ENCODE results near the gene CELF2. TPM values are rescaled to one million over a fixed set of nuclear protein-coding genes. Genes with fewer than 3 reads are reported as not detected.

The CELF2 gene
- total RNA-seq, 1 experiment from 2014 or later: 0.27 TPM

- TF ChIP-seq, protein P1, sequence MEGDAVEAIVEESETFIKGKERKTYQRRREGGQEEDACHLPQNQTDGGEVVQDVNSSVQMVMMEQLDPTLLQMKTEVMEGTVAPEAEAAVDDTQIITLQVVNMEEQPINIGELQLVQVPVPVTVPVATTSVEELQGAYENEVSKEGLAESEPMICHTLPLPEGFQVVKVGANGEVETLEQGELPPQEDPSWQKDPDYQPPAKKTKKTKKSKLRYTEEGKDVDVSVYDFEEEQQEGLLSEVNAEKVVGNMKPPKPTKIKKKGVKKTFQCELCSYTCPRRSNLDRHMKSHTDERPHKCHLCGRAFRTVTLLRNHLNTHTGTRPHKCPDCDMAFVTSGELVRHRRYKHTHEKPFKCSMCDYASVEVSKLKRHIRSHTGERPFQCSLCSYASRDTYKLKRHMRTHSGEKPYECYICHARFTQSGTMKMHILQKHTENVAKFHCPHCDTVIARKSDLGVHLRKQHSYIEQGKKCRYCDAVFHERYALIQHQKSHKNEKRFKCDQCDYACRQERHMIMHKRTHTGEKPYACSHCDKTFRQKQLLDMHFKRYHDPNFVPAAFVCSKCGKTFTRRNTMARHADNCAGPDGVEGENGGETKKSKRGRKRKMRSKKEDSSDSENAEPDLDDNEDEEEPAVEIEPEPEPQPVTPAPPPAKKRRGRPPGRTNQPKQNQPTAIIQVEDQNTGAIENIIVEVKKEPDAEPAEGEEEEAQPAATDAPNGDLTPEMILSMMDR (IDR thresholded peaks at IDR 0.05; ENCODE audit: insufficient read depth in 1 of 2, low read depth in 1 of 2, low read length in 1 of 2, severe bottlenecking in 1 of 2, unreplicated experiment in 1 of 2): no peak
- no peak overlapping the region for H3K4me3 ChIP-seq (ENCODE audit: low read depth, low read length)
- no peaks in the 10 kb centered on the region for H3K36me3 ChIP-seq (ENCODE audit: control insufficient read depth, insufficient read depth, low read length)
- no peaks in the 10 kb centered on the region for H3K4me1 ChIP-seq
- ChIA-PET CTCF (interaction anchor here (1.4 kb wide), 1 partner anchor 30 kb away, joined by 4 read pairs; no protein-coding TSS in a partner anchor), POLR2A (no interaction called here)
- no peaks in the 10 kb centered on the region for H3K27me3 ChIP-seq (replicated peaks; ENCODE audit: control insufficient read depth, insufficient read depth, low read length)
- Mint-ChIP-seq H3K9me3 (ENCODE audit: unreplicated experiment) (no peaks in the 10 kb centered on the region), H3K27me3 (ENCODE audit: insufficient read depth, unreplicated experiment) (peaks cover 7% of the 10 kb centered on the region), H3K4me3 (ENCODE audit: unreplicated experiment) (no peak overlapping the region), H3K36me3 (ENCODE audit: insufficient read depth, unreplicated experiment) (no peaks in the 10 kb centered on the region), H3K4me1 (ENCODE audit: low read depth, unreplicated experiment) (no peaks in the 10 kb centered on the region), H3K27ac (ENCODE audit: unreplicated experiment) (no peak overlapping the region)
- DNase-seq: no peak
- no TSS peak for BruUV-seq (replicated peaks)
- H3K9me3 ChIP-seq: 0 out of 2 replicates have a peak, but pooled peaks cover 3% of the 10 kb centered on the region
- intact Hi-C loops (cut with micrococcal nuclease; ENCODE audit: unreplicated experiment): no loop called here
Observed at GRCh38 chr10:11300563-11300962, 282.9 kb downstream of the CELF2 start.

- H3K27ac Mint-ChIP-seq (ENCODE audit: unreplicated experiment): no peak overlapping the region
- H3K4me3 Mint-ChIP-seq (ENCODE audit: unreplicated experiment): no peak overlapping the region
- ChIA-PET POLR2A (no interaction called here), CTCF (no interaction called here)
- peaks cover 7% of the 10 kb centered on the region for H3K27me3 Mint-ChIP-seq (ENCODE audit: insufficient read depth, unreplicated experiment)
- Histone ChIP-seq H3K4me1 (no peaks in the 10 kb centered on the region), H3K4me3 (ENCODE audit: low read depth, low read length) (no peak overlapping the region), H3K9me3 (0 out of 2 replicates have a peak, but pooled peaks cover 3% of the 10 kb centered on the region), H3K36me3 (ENCODE audit: control insufficient read depth, insufficient read depth, low read length) (no peaks in the 10 kb centered on the region), H3K27me3 (replicated peaks; ENCODE audit: control insufficient read depth, insufficient read depth, low read length) (no peaks in the 10 kb centered on the region)
- BruUV-seq (replicated peaks): no TSS peak
- TF ChIP-seq, protein P1 (IDR thresholded peaks at IDR 0.05; ENCODE audit: insufficient read depth in 1 of 2, low read depth in 1 of 2, low read length in 1 of 2, severe bottlenecking in 1 of 2, unreplicated experiment in 1 of 2): no peak
- no peaks in the 10 kb centered on the region for H3K4me1 Mint-ChIP-seq (ENCODE audit: low read depth, unreplicated experiment)
- intact Hi-C loops (cut with micrococcal nuclease; ENCODE audit: unreplicated experiment): no loop called here
- DNase-seq: no peak
- H3K36me3 Mint-ChIP-seq (ENCODE audit: insufficient read depth, unreplicated experiment): no peaks in the 10 kb centered on the region
- H3K9me3 Mint-ChIP-seq (ENCODE audit: unreplicated experiment): no peaks in the 10 kb centered on the region
Observed at GRCh38 chr10:11301571-11302111, 284.0 kb downstream of the CELF2 start.

GRCh38 chr10:11302181-11302580 lies 284.5 kb downstream of the CELF2 start:
- H3K4me1 Mint-ChIP-seq (ENCODE audit: low read depth, unreplicated experiment): no peaks in the 10 kb centered on the region
- intact Hi-C loops (cut with micrococcal nuclease; ENCODE audit: unreplicated experiment): no loop called here
- CTCF ChIA-PET: no interaction called here
- TF ChIP-seq, protein P1 (IDR thresholded peaks at IDR 0.05; ENCODE audit: insufficient read depth in 1 of 2, low read depth in 1 of 2, low read length in 1 of 2, severe bottlenecking in 1 of 2, unreplicated experiment in 1 of 2): no peak
- peaks cover 3% of the 10 kb centered on the region for H3K27me3 Mint-ChIP-seq (ENCODE audit: insufficient read depth, unreplicated experiment)
- H3K4me3 Mint-ChIP-seq (ENCODE audit: unreplicated experiment): no peak overlapping the region
- Histone ChIP-seq H3K4me3 (ENCODE audit: low read depth, low read length) (no peak overlapping the region), H3K36me3 (ENCODE audit: control insufficient read depth, insufficient read depth, low read length) (no peaks in the 10 kb centered on the region), H3K27me3 (replicated peaks; ENCODE audit: control insufficient read depth, insufficient read depth, low read length) (no peaks in the 10 kb centered on the region), H3K4me1 (no peaks in the 10 kb centered on the region), H3K9me3 (0 out of 2 replicates have a peak, but pooled peaks cover 3% of the 10 kb centered on the region)
- H3K36me3 Mint-ChIP-seq (ENCODE audit: insufficient read depth, unreplicated experiment): no peaks in the 10 kb centered on the region
- peaks cover 2% of the 10 kb centered on the region for H3K9me3 Mint-ChIP-seq (ENCODE audit: unreplicated experiment)
- no peak for DNase-seq
- no TSS peak for BruUV-seq (replicated peaks)
- POLR2A ChIA-PET: no interaction called here
- no peak overlapping the region for H3K27ac Mint-ChIP-seq (ENCODE audit: unreplicated experiment)
